CD4-positive, alpha-beta T cell (primary cell): ENCODE results near the gene UGT1A10. TPM values are rescaled to one million over a fixed set of nuclear protein-coding genes. Genes with fewer than 3 reads are reported as not detected.

Experiments
- ATAC-seq: fragments of 200-7000 bp; cut with Tn5 transposase; one replicate; pipeline ENCODE4 v1.10.0; 2022; ENCODE audit warnings: mild to moderate bottlenecking; ENCODE audit not compliant: poor library complexity
- CTCF ChIA-PET: fragments of 350-600 bp; sonication (Branson Sonifier 250); formaldehyde crosslinking; loops from one replicate; lab custom pipeline; 2021; ENCODE audit warnings: antibody characterized with exemption, inconsistent platforms; lab: Charles Lee
- POLR2A ChIA-PET: fragments of 350-600 bp; sonication (Branson Sonifier 250); formaldehyde crosslinking; loops from one replicate; lab custom pipeline; 2021; ENCODE audit warnings: antibody characterized with exemption, inconsistent platforms; lab: Charles Lee
- DNase-seq, 14 experiments: peaks; one replicate each; pipeline ENCODE4 v3.0.0-alpha.2; 2013 to 2020; ENCODE audit warnings: mixed read lengths in 2 of 14
- H3K27ac ChIP-seq, 2 donors: one replicate each; pipeline versions ENCODE4 v1.5.1 to v1.7.0; 2013; ENCODE audit warnings: low read length in 2 of 2, low read depth in 1 of 2, mild to moderate bottlenecking in 1 of 2
- H3K27me3 ChIP-seq, 2 experiments: 1 replicate in 1 of 2; 2 replicates in 1 of 2; pipeline versions ENCODE4 v1.6.1 to v1.7.0; 2013; ENCODE audit warnings: low read length in 2 of 2, control low read depth in 1 of 2, mild to moderate bottlenecking in 1 of 2, moderate library complexity in 1 of 2; ENCODE audit not compliant: insufficient read depth in 2 of 2, control insufficient read depth in 1 of 2
- H3K36me3 ChIP-seq: one replicate; pipeline ENCODE4 v1.6.1; 2013; ENCODE audit warnings: low read length, control low read depth; ENCODE audit not compliant: insufficient read depth
- H3K4me1 ChIP-seq: one replicate; pipeline ENCODE4 v1.6.1; 2013; ENCODE audit warnings: low read length, control low read depth; ENCODE audit not compliant: insufficient read depth
- H3K4me3 ChIP-seq: one replicate; pipeline ENCODE4 v1.5.1; 2013; ENCODE audit warnings: mild to moderate bottlenecking, low read length, moderate library complexity
- H3K9me3 ChIP-seq, 2 experiments: 1 replicate in 1 of 2; 2 replicates in 1 of 2; pipeline versions ENCODE4 v1.6.1 to v1.7.0; 2013; ENCODE audit warnings: low read length in 2 of 2, mild to moderate bottlenecking in 2 of 2, control low read depth in 1 of 2, moderate library complexity in 1 of 2; ENCODE audit not compliant: control insufficient read depth in 1 of 2, insufficient read depth in 1 of 2
- H3K27ac Mint-ChIP-seq: one replicate; pipeline ENCODE4 v1.8.0; 2020; ENCODE audit warnings: mixed read lengths
- H3K27me3 Mint-ChIP-seq: one replicate; pipeline ENCODE4 v1.8.0; 2021; ENCODE audit warnings: mixed read lengths
- H3K36me3 Mint-ChIP-seq: one replicate; pipeline ENCODE4 v1.8.0; 2021; ENCODE audit warnings: low read depth, mixed read lengths
- H3K4me1 Mint-ChIP-seq: one replicate; pipeline ENCODE4 v1.8.0; 2021; ENCODE audit warnings: low read depth, mixed read lengths
- H3K4me3 Mint-ChIP-seq: one replicate; pipeline ENCODE4 v1.8.0; 2020; ENCODE audit warnings: mild to moderate bottlenecking, mixed read lengths
- H3K9me3 Mint-ChIP-seq: one replicate; pipeline ENCODE4 v1.8.0; 2020; ENCODE audit warnings: mixed read lengths
- intact Hi-C, 2 experiments: fragments of 100-400 bp; cut with DNase I in 1 of 2; cut with micrococcal nuclease in 1 of 2; formaldehyde crosslinking; loops; one replicate each; pipeline versions ENCODE4 v1.15.1 to v1.9.0; 2023 to 2025; cut with DNase I, micrococcal nuclease
- total RNA-seq, 174 experiments: library from RNA in 2 of 174; stranded (reverse) in 2 of 174; gene quantifications; one replicate each; pipeline ENCODE4 v1.2.3 and lab custom pipeline; 2021 to 2026
- TF ChIP-seq, protein P1 (sequence below): fragments of 200-600 bp; IDR thresholded peaks from one replicate; pipeline ENCODE4 v1.8.0; 2022; ENCODE audit warnings: antibody characterized with exemption, mild to moderate bottlenecking

Gene UGT1A10
- total RNA-seq, 2 experiments from 2014 or later = not detected

DNA sequence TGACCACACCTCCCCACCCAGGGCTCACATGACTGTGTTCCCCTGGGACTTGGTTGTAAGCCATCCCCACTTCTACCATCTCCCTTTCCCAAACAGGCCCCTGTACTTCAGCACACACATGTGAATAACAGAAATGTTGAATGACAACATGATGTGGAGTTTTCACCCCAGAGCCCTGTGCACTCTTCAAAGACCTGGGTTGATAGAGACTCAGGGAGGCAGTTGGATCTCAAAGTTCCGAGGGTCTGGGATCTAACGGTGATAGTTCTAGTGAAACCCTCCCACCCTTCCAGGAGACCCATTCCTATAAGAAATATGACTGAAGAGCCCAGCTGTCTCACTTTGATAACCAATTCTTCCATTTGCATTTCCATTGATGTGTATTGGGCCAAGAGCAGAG lies 141.8 kb downstream of the UGT1A10 start, which contains the start of gene MROH2A:
Gene MROH2A (plus strand): TSS at position 301 of the 400 bp plus-strand sequence. CDS start 1,029 bp downstream, outside the sequence.
- Mint-ChIP-seq H3K9me3 (peaks cover 15% of the 10 kb centered on the region), H3K27me3 (peaks cover 49% of the 10 kb centered on the region)
- POLR2A ChIA-PET = no interaction called here

DNA sequence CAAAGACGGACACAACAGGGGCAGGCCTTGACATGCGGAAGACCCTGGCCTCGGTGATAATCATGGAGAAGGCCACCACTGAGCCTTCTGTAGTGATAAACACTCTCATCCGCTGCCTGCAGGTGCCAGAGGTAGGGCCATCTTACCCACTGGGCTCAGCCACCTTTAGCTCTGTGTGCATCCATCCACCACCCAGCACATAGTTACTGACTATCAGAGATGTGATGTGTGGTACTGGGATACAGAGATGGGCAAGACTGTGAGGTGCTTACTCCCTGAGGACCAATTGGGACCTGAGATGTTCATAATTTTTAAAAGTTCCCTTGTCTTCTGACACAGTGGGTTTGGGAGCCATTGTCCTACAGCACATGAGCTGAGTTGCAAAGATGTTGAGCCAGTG lies 143.5 kb downstream of the UGT1A10 start:
- intact Hi-C loops = no loop called here
- H3K4me1 Mint-ChIP-seq = no peaks in the 10 kb centered on the region
- ChIA-PET POLR2A (no interaction called here), CTCF (no interaction called here)
- H3K27me3 Mint-ChIP-seq = peaks cover 46% of the 10 kb centered on the region
- Histone ChIP-seq H3K36me3 (no peaks in the 10 kb centered on the region), H3K4me1 (no peaks in the 10 kb centered on the region), H3K4me3 (no peak overlapping the region), H3K27me3 (peaks cover 0 to 3% of the 10 kb centered on the region in 2 experiments), H3K9me3 (peaks cover 0 to 15% of the 10 kb centered on the region in 2 experiments), H3K27ac (no peak overlapping the region)
- H3K27ac Mint-ChIP-seq = no peak overlapping the region
- no peak for DNase-seq
- no peak overlapping the region for H3K4me3 Mint-ChIP-seq
- no peak for ATAC-seq
- H3K9me3 Mint-ChIP-seq = peaks cover 15% of the 10 kb centered on the region
- H3K36me3 Mint-ChIP-seq = no peaks in the 10 kb centered on the region
- TF ChIP-seq, protein P1, sequence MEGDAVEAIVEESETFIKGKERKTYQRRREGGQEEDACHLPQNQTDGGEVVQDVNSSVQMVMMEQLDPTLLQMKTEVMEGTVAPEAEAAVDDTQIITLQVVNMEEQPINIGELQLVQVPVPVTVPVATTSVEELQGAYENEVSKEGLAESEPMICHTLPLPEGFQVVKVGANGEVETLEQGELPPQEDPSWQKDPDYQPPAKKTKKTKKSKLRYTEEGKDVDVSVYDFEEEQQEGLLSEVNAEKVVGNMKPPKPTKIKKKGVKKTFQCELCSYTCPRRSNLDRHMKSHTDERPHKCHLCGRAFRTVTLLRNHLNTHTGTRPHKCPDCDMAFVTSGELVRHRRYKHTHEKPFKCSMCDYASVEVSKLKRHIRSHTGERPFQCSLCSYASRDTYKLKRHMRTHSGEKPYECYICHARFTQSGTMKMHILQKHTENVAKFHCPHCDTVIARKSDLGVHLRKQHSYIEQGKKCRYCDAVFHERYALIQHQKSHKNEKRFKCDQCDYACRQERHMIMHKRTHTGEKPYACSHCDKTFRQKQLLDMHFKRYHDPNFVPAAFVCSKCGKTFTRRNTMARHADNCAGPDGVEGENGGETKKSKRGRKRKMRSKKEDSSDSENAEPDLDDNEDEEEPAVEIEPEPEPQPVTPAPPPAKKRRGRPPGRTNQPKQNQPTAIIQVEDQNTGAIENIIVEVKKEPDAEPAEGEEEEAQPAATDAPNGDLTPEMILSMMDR = no peak

More for the DNA sequence above, 141.8 kb downstream of the UGT1A10 start, which contains the start of gene MROH2A:
- Histone ChIP-seq H3K27ac (no peak within 1 kb of the TSS), H3K4me3 (no peak within 1 kb of the TSS), H3K9me3 (peaks cover 0 to 15% of the 10 kb centered on the region in 2 experiments), H3K36me3 (no peaks in the 10 kb centered on the region), H3K4me1 (no peaks in the 10 kb centered on the region), H3K27me3 (peaks cover 0 to 3% of the 10 kb centered on the region in 2 experiments)
- no peak for ATAC-seq
- intact Hi-C loops = no loop called here
- TF ChIP-seq, protein P1 = no peak
- no peaks in the 10 kb centered on the region for H3K36me3 Mint-ChIP-seq
- no peak within 1 kb of the TSS for H3K4me3 Mint-ChIP-seq
- no peak within 1 kb of the TSS for H3K27ac Mint-ChIP-seq
- no peaks in the 10 kb centered on the region for H3K4me1 Mint-ChIP-seq
- CTCF ChIA-PET = no interaction called here
- no peak for DNase-seq

GRCh38 chr2:233780771-233781170 lies 144.5 kb downstream of the UGT1A10 start:
- no peaks in the 10 kb centered on the region for H3K36me3 ChIP-seq
- H3K4me3 ChIP-seq = no peak overlapping the region
- Mint-ChIP-seq H3K9me3 (peaks cover 11% of the 10 kb centered on the region), H3K4me1 (no peaks in the 10 kb centered on the region), H3K4me3 (no peak overlapping the region), H3K27ac (no peak overlapping the region), H3K36me3 (no peaks in the 10 kb centered on the region), H3K27me3 (peaks cover 45% of the 10 kb centered on the region)
- intact Hi-C loops = no loop called here
- peaks cover 0 to 8% of the 10 kb centered on the region in 2 experiments for H3K27me3 ChIP-seq
- peaks cover 0 to 7% of the 10 kb centered on the region in 2 experiments for H3K9me3 ChIP-seq
- ATAC-seq = no peak
- POLR2A ChIA-PET = no interaction called here
- TF ChIP-seq, protein P1 = no peak
- H3K4me1 ChIP-seq = no peaks in the 10 kb centered on the region
- DNase-seq = no peak
- CTCF ChIA-PET = no interaction called here
- no peak overlapping the region for H3K27ac ChIP-seq
